HEK293 (cell line): ENCODE results near the gene CERKL.

Experiments
- CTCF ChIA-PET: fragments of 350-600 bp; formaldehyde crosslinking; extraction: SDS; loops from one replicate; lab custom pipeline; 2021; ENCODE audit warnings: antibody characterized with exemption; lab: Yijun Ruan, JAX
- POLR2A ChIA-PET: fragments of 300-600 bp; formaldehyde crosslinking; extraction: SDS; loops from one replicate; lab custom pipeline; 2020; ENCODE audit warnings: antibody characterized with exemption, inconsistent platforms; lab: Yijun Ruan, JAX
- H3K27ac ChIP-seq: fragments of 200-500 bp; sonication (Bioruptor generic); 2 replicates; pipeline ENCODE4 v1.5.1; 2014; ENCODE audit warnings: low read depth, low read length, control low read depth, inconsistent platforms; ENCODE audit errors: extremely low read depth
- H3K36me3 ChIP-seq, 2 experiments: fragments of 200-500 bp in 1 of 2; sonication (Bioruptor generic) in 1 of 2; 1 replicate in 1 of 2; 2 replicates in 1 of 2; pipeline ENCODE4 v1.5.1; 2014 to 2017; ENCODE audit warnings: inconsistent platforms in 2 of 2, low read length in 2 of 2; ENCODE audit not compliant: control insufficient read depth in 2 of 2, insufficient read depth in 1 of 2
- H3K4me1 ChIP-seq: fragments of 200-500 bp; sonication (Bioruptor generic); 2 replicates; pipeline ENCODE4 v1.5.1; 2014; ENCODE audit warnings: mild to moderate bottlenecking, low read length, inconsistent platforms; ENCODE audit not compliant: control insufficient read depth, insufficient read depth
- H3K4me3 ChIP-seq: 2 replicates; pipeline ENCODE4 v1.5.1; 2011; ENCODE audit warnings: low read depth, mild to moderate bottlenecking, control low read depth, low read length, moderate library complexity
- H3K9me3 ChIP-seq: fragments of 200-500 bp; sonication (Bioruptor generic); 2 replicates; pipeline ENCODE4 v1.5.1; 2014; ENCODE audit warnings: low read depth, low read length, inconsistent platforms; ENCODE audit not compliant: control insufficient read depth, insufficient read depth
- EGR2 ChIP-seq: fragments of 450-650 bp; formaldehyde crosslinking; IDR thresholded peaks from 2 replicates; pipeline ENCODE4 v1.5.1; 2016; ENCODE audit warnings: low read depth, missing biosample characterization, missing genetic modification characterization
- HOXA7 ChIP-seq: sonication (generic); formaldehyde crosslinking; IDR thresholded peaks from 2 replicates; pipeline ENCODE4 v1.8.1; 2022; ENCODE audit warnings: missing genetic modification reagents, borderline replicate concordance
- MYNN ChIP-seq: fragments of 450-650 bp; formaldehyde crosslinking; IDR thresholded peaks from 2 replicates; pipeline ENCODE4 v1.5.1; 2016; ENCODE audit warnings: missing biosample characterization, missing genetic modification characterization, borderline replicate concordance
- PRDM1 ChIP-seq: fragments of 450-650 bp; formaldehyde crosslinking; IDR thresholded peaks from 2 replicates; pipeline ENCODE4; 2016; ENCODE audit warnings: missing biosample characterization, missing genetic modification characterization
- TRIM28 ChIP-seq: IDR thresholded peaks from 2 replicates; pipeline ENCODE4 v1.6.1; 2011; ENCODE audit warnings: low read length, control low read depth, borderline replicate concordance
- ZIC2 ChIP-seq: fragments of 450-650 bp; formaldehyde crosslinking; IDR thresholded peaks from 2 replicates; pipeline ENCODE4 v1.5.1; 2016; ENCODE audit warnings: missing biosample characterization, missing genetic modification characterization
- ZNF202 ChIP-seq: fragments of 450-650 bp; formaldehyde crosslinking; IDR thresholded peaks from 2 replicates; pipeline ENCODE4 v1.5.1; 2016; ENCODE audit warnings: missing biosample characterization, missing genetic modification characterization, borderline replicate concordance
- ZNF76 ChIP-seq: fragments of 450-650 bp; formaldehyde crosslinking; IDR thresholded peaks from 2 replicates; pipeline ENCODE4; 2016; ENCODE audit warnings: low read depth, missing biosample characterization, missing genetic modification characterization, borderline replicate concordance
- ZNF792 ChIP-seq: fragments of 450-650 bp; formaldehyde crosslinking; IDR thresholded peaks from 2 replicates; pipeline ENCODE4 v1.5.1; 2016; ENCODE audit warnings: missing biosample characterization, missing genetic modification characterization
- TF ChIP-seq, protein P1 (sequence below): sonication (generic); formaldehyde crosslinking; IDR thresholded peaks from 2 replicates; pipeline ENCODE4 v1.8.1; 2022; ENCODE audit warnings: mild to moderate bottlenecking, moderate library complexity, missing genetic modification reagents
- TF ChIP-seq, protein P2 (sequence below): fragments of 450-650 bp; formaldehyde crosslinking; IDR thresholded peaks from 2 replicates; pipeline ENCODE4 v1.5.1; 2016; ENCODE audit warnings: missing biosample characterization, missing genetic modification characterization
- TF ChIP-seq, protein P3 (sequence below): fragments of 450-650 bp; formaldehyde crosslinking; IDR thresholded peaks from 2 replicates; pipeline ENCODE4 v1.5.1; 2016; ENCODE audit warnings: missing biosample characterization, missing genetic modification characterization
- TF ChIP-seq, protein P4 (sequence below): fragments of 450-650 bp; formaldehyde crosslinking; IDR thresholded peaks from 2 replicates; pipeline ENCODE4 v1.5.1; 2016; ENCODE audit warnings: missing biosample characterization, missing genetic modification characterization
- TF ChIP-seq, protein P5 (sequence below): fragments of 450-650 bp; formaldehyde crosslinking; IDR thresholded peaks from 2 replicates; pipeline ENCODE4 v1.5.1; 2016; ENCODE audit warnings: missing biosample characterization, missing genetic modification characterization
- TF ChIP-seq, protein P6 (sequence below): fragments of 450-650 bp; formaldehyde crosslinking; conservative IDR thresholded peaks from 2 replicates; pipeline ENCODE4 v1.5.1; 2016; ENCODE audit warnings: low read depth, missing biosample characterization, missing genetic modification characterization
- TF ChIP-seq, protein P7 (sequence below): IDR thresholded peaks from 2 replicates; pipeline ENCODE4 v1.6.1; 2011; ENCODE audit warnings: mild to moderate bottlenecking, low read depth, low read length, borderline replicate concordance
- TF ChIP-seq, protein P8 (sequence below): fragments of 450-650 bp; formaldehyde crosslinking; IDR thresholded peaks from 2 replicates; pipeline ENCODE4 v1.5.1; 2017; ENCODE audit warnings: missing biosample characterization, missing genetic modification characterization

The CERKL gene

DNA sequence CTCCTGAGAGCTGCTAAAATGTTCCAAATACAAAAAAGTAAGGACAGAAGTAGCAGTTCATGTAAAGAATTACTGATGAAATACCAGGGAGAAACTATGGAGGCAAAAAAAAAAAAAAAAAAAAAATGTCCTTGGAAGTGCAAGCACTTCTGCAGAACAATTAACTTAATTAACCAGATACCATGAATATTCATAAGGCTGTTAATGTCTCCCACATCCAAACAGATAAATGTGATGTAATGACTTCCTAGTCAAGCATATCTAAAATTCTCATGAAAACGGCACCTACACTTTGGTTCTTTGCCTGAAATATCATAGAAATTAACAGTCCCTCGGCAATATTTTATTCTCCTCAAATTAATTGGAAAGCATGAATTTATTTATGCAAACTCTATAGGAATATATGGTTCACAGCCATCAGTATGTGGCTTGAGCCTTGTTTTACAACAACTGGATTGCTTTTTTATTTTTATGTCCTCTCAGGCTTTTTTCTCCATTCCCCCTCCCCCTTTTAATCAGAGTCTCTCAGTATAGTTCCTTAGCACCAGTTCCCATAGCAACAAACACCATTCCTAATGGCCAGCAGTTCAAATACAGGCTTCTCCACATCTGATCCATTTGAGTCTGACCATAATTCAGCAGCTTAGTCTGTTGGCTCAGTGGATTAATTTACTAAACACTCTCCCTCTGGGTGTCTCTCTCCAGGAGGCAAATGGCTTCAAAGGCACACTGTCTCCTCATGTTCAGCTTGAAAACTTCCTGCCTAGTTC is 102.7 kb downstream of the CERKL start:
- ChIA-PET CTCF (interaction anchor here (0.7 kb wide), 1 partner anchor 159 kb away, joined by 3 read pairs; no protein-coding TSS in a partner anchor), POLR2A (no interaction called here)
- H3K36me3 ChIP-seq: no peaks in the 10 kb centered on the region
- no peaks in the 10 kb centered on the region for H3K9me3 ChIP-seq
- H3K27ac ChIP-seq: no peak overlapping the region
- no peak overlapping the region for H3K4me3 ChIP-seq
- TF ChIP-seq, protein P1, sequence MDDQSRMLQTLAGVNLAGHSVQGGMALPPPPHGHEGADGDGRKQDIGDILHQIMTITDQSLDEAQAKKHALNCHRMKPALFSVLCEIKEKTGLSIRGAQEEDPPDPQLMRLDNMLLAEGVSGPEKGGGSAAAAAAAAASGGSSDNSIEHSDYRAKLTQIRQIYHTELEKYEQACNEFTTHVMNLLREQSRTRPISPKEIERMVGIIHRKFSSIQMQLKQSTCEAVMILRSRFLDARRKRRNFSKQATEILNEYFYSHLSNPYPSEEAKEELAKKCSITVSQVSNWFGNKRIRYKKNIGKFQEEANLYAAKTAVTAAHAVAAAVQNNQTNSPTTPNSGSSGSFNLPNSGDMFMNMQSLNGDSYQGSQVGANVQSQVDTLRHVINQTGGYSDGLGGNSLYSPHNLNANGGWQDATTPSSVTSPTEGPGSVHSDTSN (CRISPR knock-in tag): no peak
- TF ChIP-seq ZIC2 (tag by site-specific recombination) (peak; percentile 44; the same call in 1 of the 2 replicates), MYNN (peak; percentile 16; the same call in 1 of the 2 replicates)
- TF ChIP-seq, all 188 proteins: peak for 2
- H3K4me1 ChIP-seq: 0 out of 2 replicates have a peak, but pooled peaks cover 3% of the 10 kb centered on the region

DNA sequence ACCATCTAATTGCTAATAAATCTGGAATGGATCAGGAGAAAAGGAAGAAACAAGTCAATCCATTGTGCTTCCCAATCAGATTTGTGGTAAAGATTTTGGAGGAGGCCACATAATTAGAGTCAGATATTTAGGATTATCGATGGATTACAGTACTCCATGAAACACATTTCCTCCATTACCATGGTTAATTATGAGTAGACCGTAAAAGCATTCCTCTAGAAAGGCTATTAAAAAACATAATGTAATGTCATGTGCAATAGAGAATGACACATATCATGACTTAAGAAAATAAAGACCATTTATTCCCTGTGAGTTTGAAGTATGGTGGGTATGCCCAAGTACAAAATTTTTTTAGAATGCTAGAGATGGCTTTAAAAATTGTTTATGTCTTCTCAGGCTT is 103.7 kb downstream of the CERKL start:
- Histone ChIP-seq H3K9me3 (no peaks in the 10 kb centered on the region), H3K36me3 (no peaks in the 10 kb centered on the region), H3K4me1 (0 out of 2 replicates have a peak, but pooled peaks cover 3% of the 10 kb centered on the region), H3K4me3 (no peak overlapping the region), H3K27ac (no peak overlapping the region)
- ChIA-PET CTCF (no interaction called here), POLR2A (no interaction called here)
- TF ChIP-seq ZNF792 (tag by site-specific recombination) (no peak), TRIM28 (no peak), PRDM1 (tag by site-specific recombination) (no peak), HOXA7 (no peak), ZNF202 (tag by site-specific recombination) (no peak), EGR2 (no peak), ZNF76 (tag by site-specific recombination) (no peak)
- TF ChIP-seq, protein P2, sequence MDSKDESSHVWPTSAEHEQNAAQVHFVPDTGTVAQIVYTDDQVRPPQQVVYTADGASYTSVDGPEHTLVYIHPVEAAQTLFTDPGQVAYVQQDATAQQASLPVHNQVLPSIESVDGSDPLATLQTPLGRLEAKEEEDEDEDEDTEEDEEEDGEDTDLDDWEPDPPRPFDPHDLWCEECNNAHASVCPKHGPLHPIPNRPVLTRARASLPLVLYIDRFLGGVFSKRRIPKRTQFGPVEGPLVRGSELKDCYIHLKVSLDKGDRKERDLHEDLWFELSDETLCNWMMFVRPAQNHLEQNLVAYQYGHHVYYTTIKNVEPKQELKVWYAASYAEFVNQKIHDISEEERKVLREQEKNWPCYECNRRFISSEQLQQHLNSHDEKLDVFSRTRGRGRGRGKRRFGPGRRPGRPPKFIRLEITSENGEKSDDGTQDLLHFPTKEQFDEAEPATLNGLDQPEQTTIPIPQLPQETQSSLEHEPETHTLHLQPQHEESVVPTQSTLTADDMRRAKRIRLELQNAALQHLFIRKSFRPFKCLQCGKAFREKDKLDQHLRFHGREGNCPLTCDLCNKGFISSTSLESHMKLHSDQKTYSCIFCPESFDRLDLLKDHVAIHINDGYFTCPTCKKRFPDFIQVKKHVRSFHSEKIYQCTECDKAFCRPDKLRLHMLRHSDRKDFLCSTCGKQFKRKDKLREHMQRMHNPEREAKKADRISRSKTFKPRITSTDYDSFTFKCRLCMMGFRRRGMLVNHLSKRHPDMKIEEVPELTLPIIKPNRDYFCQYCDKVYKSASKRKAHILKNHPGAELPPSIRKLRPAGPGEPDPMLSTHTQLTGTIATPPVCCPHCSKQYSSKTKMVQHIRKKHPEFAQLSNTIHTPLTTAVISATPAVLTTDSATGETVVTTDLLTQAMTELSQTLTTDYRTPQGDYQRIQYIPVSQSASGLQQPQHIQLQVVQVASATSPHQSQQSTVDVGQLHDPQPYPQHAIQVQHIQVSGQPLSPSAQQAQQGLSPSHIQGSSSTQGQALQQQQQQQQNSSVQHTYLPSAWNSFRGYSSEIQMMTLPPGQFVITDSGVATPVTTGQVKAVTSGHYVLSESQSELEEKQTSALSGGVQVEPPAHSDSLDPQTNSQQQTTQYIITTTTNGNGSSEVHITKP (tag by site-specific recombination): no peak
- TF ChIP-seq, protein P3, sequence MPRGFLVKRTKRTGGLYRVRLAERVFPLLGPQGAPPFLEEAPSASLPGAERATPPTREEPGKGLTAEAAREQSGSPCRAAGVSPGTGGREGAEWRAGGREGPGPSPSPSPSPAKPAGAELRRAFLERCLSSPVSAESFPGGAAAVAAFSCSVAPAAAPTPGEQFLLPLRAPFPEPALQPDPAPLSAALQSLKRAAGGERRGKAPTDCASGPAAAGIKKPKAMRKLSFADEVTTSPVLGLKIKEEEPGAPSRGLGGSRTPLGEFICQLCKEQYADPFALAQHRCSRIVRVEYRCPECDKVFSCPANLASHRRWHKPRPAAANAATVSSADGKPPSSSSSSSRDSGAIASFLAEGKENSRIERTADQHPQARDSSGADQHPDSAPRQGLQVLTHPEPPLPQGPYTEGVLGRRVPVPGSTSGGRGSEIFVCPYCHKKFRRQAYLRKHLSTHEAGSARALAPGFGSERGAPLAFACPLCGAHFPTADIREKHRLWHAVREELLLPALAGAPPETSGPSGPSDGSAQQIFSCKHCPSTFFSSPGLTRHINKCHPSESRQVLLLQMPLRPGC (tag by site-specific recombination): no peak
- TF ChIP-seq, protein P4, sequence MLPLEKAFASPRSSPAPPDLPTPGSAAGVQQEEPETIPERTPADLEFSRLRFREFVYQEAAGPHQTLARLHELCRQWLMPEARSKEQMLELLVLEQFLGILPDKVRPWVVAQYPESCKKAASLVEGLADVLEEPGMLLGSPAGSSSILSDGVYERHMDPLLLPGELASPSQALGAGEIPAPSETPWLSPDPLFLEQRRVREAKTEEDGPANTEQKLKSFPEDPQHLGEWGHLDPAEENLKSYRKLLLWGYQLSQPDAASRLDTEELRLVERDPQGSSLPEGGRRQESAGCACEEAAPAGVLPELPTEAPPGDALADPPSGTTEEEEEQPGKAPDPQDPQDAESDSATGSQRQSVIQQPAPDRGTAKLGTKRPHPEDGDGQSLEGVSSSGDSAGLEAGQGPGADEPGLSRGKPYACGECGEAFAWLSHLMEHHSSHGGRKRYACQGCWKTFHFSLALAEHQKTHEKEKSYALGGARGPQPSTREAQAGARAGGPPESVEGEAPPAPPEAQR (tag by site-specific recombination): no peak
- TF ChIP-seq, protein P5, sequence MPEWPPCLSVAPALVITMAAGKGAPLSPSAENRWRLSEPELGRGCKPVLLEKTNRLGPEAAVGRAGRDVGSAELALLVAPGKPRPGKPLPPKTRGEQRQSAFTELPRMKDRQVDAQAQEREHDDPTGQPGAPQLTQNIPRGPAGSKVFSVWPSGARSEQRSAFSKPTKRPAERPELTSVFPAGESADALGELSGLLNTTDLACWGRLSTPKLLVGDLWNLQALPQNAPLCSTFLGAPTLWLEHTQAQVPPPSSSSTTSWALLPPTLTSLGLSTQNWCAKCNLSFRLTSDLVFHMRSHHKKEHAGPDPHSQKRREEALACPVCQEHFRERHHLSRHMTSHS (tag by site-specific recombination): no peak
- TF ChIP-seq, protein P6, sequence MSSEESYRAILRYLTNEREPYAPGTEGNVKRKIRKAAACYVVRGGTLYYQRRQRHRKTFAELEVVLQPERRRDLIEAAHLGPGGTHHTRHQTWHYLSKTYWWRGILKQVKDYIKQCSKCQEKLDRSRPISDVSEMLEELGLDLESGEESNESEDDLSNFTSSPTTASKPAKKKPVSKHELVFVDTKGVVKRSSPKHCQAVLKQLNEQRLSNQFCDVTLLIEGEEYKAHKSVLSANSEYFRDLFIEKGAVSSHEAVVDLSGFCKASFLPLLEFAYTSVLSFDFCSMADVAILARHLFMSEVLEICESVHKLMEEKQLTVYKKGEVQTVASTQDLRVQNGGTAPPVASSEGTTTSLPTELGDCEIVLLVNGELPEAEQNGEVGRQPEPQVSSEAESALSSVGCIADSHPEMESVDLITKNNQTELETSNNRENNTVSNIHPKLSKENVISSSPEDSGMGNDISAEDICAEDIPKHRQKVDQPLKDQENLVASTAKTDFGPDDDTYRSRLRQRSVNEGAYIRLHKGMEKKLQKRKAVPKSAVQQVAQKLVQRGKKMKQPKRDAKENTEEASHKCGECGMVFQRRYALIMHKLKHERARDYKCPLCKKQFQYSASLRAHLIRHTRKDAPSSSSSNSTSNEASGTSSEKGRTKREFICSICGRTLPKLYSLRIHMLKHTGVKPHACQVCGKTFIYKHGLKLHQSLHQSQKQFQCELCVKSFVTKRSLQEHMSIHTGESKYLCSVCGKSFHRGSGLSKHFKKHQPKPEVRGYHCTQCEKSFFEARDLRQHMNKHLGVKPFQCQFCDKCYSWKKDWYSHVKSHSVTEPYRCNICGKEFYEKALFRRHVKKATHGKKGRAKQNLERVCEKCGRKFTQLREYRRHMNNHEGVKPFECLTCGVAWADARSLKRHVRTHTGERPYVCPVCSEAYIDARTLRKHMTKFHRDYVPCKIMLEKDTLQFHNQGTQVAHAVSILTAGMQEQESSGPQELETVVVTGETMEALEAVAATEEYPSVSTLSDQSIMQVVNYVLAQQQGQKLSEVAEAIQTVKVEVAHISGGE: no peak
- TF ChIP-seq, protein P7, sequence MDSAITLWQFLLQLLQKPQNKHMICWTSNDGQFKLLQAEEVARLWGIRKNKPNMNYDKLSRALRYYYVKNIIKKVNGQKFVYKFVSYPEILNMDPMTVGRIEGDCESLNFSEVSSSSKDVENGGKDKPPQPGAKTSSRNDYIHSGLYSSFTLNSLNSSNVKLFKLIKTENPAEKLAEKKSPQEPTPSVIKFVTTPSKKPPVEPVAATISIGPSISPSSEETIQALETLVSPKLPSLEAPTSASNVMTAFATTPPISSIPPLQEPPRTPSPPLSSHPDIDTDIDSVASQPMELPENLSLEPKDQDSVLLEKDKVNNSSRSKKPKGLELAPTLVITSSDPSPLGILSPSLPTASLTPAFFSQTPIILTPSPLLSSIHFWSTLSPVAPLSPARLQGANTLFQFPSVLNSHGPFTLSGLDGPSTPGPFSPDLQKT: no peak
- TF ChIP-seq, protein P8, sequence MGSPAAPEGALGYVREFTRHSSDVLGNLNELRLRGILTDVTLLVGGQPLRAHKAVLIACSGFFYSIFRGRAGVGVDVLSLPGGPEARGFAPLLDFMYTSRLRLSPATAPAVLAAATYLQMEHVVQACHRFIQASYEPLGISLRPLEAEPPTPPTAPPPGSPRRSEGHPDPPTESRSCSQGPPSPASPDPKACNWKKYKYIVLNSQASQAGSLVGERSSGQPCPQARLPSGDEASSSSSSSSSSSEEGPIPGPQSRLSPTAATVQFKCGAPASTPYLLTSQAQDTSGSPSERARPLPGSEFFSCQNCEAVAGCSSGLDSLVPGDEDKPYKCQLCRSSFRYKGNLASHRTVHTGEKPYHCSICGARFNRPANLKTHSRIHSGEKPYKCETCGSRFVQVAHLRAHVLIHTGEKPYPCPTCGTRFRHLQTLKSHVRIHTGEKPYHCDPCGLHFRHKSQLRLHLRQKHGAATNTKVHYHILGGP (tag by site-specific recombination): no peak
